Stimulated activated CD4-positive, alpha-beta T cell treated with anti-CD3 and anti-CD28 coated beads, Interleukin-12 subunit alpha, Interleukin-12 subunit beta, amount 100 ng/mL, for 4 hours (primary cell): ENCODE data around the gene ABR.
"Not testable (repeated sequence)": the region's sequence is repeated elsewhere in the genome, so short reads cannot be mapped to it uniquely, and the experiment has no call there.

Experiments
- DNase-seq: peaks from one replicate; pipeline ENCODE4 v3.0.0-alpha.2; 2020

The ABR gene

DNA sequence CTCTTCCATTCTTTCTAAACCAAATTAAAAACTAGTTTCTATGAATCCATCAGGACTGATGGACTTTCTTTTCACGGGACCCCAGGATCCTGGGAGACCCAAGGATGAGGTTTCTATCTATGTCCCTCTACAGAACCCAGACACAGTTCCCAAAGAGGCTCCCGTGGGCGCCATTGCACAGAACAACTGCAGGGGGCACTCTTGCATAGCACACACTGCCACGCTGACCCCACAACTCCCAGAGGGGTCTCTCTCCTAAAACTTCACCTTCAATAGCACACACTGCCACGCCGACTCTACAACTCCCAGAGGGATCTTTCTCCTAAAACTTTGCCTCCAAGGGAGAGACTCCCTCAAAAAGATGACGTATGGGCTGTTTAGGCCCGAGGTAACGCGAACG is 9.0 kb downstream of the ABR start:
- no peak for DNase-seq

DNA sequence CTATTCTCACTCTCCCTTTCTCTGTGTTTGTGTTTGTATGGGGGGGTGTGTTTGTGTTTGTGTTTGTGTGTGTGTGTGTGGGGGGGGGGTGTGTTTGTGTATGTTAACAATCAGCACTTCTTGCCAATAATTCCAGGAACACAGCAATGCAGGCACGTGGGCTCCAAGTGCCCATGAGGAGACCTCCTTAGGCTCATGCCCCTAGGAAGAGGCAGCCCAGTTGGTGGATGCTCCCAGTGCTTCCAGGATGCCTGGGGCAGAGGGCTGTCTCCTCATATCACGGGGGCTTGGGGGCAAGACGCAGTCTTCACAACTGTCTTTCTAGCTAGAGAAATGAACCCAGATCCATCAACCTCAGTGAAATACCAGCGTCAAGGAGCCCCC is 9.9 kb downstream of the ABR start:
- no peak for DNase-seq

DNA sequence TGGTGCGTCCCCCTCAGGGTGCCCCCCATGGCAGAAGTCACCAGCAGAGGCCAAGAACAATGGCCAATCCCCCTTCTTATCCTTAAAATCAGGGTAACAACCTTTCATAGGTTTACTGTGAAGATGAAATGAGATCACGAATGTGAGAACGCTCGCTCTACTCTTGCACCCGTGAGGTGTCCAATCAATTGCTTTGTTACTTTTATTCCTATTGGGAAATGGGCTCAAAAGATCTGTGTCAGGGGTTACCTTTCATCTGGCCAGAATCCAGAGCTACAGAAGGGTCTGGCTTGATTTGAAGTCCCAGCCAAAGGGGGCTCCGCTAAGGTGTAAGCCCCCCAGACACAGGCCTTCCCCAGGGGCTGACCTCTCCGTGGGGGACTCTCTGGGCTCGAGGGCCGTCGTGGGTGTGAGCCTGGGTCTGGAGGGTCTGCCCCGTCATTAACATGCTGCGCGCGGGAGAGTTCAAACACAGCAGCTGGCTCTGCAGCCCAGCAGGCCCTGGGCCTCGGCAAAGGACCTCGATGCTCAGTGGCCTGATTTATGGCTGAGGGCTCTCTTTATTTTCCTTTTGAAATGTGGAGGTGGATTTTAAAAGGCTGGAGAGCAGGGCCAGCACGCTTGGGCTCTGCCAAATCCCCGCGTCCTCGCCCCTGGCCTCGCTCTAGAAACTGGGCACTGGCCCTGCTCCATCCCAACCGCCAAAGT is 10.4 kb downstream of the ABR start:
- no peak for DNase-seq

DNA sequence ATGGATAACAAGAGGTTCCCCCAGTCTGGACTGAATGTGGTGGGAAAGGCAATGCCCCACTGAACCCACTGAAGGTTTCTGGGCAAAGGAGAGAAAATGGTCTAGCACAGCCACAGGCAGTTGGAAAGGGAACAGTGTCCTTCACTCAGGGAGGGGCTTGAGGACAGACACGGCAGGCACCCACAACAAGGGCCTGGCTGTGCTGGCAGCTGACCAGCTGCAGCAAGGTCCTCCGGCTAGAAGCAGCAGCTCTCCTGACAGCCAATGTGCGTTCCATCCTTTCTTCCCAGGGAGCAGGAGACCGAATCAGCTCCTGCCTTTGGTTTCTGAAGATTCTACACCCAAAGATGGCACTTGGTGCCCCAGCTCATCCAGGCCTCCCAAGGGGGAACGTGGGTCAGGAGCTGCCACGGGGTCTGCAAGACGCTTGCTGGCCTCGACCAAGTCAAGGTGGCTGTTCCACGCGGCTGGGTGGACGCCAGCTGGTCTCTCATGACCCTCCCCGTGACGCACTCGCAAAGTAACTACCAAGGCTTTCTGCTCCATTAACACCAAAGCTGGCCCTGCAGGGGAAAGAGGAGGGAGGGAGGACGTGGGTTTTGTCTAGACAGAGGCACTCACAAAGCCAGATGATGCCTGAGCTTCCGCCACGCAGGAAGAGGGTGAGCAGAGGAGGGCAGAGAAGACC is 11.1 kb downstream of the ABR start:
- no peak for DNase-seq

DNA sequence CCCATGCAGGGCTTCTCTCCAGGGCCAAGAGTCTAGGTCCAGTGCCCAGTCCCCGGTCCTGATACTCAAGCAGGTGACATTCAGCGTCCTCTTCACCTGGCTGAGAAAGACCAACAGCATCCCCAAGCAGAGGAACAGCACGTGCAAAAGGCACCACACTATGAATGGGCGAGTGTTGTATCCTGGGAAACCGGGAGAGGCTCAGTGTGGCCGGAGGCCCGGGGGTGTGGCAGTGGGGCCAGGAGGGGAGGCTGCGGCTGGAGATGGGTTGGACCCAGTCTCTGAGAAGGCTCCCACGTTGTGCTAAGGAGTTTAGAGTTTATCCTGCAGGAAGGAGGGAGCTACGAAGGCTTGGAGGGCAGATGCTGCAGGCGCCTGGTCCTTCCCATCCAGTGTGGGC is 13.5 kb downstream of the ABR start:
- no peak for DNase-seq

DNA sequence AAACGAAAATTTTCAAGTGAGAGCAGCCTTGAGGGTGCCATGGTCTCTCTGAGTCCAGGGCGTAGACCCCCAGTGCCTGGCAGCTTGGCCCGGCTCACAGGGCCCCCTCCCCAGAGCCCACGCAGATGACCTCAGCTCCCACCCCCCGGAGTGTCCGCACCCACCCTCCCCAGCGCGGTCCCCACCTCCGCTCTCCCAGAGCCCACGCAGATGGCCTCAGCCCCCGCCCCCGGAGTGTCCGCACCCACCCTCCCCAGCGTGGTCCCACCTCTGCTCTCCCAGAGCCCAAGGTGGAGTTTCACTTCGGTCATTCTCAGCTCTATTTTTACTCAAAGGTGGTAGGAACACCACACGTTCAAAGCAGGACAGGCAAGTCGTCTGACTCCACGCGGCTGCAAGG is 13.9 kb downstream of the ABR start:
- DNase-seq, result no peak

DNA sequence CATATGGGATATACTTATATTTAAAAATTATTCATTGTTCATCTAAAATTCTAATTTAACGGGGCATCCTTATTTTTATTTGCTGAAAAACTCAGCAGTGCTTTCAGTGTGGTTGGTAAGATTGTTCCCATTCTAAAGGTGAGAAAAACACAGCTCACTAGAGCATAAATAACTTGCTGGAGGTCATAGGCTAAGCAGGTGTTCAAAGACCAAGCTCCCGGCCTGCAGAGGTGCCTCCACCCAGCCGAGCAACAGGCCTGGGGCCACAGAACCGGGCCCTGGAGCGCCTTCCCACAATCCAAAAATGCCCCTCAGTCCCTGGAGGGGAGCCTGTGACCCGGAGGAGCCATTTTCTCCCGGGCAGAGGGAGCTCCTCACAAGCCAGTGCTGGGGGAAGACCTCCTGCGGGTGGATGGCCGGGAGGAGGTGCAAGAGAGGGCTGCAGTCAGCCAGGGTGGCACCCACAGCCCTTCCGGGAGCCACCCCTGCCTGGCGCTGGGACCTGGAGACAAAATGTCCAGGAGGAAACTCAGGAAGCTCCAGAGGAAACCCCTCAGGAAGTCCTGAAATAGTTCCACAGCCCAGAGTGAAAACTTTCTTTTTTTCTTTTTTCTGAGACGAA is 14.7 kb downstream of the ABR start:
- DNase-seq, result no peak

DNA sequence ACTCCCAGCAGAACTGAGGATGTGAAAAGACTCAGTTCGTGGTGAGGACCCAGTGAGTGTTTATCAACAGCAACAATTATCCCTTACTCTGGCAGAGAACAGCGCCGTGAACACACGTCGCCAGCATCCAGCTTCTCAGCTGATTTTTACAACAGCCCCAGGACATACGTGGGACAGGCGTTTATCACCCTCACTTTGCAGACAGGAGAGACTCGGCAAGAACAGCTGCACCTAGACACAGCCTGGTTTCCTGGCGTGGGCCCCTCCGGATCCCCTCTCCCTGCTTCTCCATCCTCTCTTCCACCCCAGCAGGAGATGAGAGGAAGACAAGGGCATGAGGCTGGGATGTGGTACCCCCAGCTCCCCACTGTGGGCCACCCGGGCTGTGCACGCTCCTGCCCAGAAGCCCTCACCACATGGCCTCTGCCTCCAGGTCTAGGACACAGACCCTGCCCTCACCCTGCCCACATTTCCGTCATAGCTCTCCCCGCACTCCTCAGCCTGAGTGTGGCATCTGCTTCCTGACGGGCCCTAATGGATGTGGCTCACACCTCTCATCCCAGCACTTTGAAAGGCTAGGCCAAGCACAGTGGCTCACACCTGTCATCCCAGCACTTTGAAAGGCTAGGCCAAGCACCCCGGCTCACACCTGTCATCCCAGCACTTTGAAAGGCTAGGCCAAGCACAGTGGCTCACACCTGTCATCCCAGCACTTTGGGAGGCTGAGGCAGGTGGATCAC is 17.5 kb downstream of the ABR start:
- DNase-seq, result no peak

DNA sequence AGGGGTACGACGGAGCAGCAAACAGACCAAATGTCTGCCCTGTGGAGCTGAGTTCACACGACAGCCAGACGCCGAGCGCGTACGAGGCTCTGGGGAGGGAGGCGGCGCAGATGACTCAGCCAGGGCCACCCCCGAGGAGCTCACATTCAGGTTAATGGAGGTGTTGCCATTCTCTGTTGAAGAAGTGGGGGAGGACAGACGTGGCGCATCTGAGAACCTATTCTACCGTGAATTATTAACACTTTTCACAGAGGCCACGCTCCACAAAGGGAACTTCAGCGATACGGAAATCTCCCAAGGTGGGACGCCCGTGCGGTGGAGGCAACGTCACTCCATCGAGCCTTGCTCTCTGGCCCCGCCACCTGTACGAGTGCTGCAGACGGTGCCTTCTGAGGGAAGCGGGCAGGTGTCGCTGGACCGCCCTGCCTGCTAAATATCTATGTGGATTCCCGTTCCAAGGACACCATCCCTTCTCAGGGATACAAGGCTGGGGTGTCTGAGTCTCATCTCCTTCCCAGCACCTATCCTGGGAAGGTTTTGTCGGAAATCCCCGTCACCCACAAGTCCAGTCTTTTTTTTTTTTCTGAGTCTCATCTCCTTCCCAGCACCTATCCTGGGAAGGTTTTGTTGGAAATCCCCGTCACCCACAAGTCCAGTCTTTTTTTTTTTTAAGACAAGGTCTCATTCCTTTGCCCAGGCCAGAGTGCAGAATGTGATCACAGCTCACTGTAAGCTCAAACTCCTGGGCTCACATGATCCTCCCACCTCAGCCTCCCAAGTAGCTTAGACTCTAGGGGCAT is 19.0 kb downstream of the ABR start:
- no peak for DNase-seq

DNA sequence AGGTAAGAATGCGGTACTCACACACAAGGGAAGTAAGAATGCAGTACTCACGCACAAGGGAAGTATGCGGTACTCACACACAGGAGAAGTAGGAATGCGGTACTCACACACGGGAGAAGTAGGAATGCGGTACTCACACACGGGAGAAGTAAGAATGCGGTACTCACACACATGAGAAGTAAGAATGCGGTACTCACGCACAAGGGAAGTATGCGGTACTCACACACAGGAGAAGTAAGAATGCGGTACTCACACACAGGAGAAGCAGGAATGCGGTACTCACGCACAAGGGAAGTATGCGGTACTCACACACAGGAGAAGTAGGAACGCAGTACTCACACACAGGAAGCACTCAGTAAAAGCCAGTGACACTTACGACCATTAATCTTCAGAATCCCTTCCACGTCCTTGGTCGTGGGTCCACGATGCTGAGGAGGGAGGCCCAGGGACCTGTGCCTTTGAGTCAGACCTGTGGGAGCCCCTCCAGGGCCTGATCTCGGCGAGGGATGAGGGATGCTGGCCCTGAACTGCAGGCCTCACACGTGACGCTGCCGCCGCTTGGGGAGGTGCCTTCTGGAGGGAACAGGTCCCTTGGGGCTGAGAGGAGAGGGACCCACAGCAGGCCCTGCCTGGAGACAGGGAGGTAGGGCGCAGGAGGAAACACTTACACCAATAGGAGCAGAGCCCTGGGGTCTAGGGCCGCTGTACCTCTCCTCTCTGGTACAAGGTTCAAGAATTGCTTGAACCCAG is 20.2 kb downstream of the ABR start:
- DNase-seq, result no peak

DNA sequence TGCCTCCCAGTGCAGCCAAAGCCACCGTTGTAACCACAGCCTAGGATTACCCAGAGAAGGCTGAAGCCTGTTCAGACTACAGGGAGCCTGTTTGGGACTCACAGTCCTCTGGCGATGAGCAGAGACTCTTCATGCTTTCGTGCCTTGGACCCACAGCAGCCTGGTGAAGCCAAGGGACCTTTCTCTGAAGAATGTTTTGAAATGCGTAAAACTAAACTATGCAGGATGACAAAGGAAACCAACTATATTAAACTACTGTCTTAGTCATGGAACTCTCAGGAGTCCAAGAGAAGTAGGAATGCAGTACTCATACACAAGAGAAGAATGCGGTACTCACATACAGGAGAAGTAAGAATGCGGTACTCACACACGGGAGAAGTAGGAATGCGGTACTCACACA is 20.9 kb downstream of the ABR start:
- DNase-seq, result no peak

DNA sequence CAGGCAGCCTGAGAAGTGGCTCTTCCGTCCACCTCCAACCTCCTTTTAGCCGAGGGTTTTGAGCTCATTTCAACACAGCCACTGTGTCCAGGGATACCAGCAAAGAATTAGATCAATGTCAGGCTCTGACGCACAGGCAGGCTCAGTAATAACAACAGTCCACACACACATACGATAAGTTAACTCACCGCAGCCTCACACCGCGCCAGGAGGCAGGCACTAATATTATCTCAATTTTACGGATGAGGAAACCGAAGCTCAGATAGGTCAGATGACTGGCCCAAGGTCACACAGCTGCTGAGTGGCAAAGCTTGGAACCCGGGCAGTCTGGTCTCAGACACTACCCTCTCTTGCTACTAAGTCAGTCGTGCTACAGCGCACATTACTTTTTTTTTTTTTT is 22.9 kb downstream of the ABR start:
- DNase-seq, result no peak

DNA sequence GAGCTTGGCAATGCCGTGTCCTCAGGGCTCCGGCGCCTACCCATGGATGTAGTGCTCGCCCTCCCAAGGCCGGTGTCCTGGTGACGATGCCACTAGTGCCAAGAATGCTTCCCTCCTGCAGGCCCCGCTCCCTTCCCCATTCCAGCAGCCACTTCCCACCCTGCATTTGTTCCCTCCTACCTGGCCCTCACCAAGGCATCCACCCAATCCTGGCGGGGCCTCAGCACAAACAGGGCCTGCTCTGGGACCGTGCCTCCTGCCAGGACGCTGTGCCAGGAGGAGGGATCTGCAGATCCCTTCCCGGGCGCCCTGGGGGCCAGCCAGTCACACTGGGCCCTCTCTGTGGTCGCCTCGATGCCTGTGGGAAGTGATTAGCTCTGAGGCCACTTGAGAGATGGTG is 25.1 kb downstream of the ABR start:
- no peak for DNase-seq

DNA sequence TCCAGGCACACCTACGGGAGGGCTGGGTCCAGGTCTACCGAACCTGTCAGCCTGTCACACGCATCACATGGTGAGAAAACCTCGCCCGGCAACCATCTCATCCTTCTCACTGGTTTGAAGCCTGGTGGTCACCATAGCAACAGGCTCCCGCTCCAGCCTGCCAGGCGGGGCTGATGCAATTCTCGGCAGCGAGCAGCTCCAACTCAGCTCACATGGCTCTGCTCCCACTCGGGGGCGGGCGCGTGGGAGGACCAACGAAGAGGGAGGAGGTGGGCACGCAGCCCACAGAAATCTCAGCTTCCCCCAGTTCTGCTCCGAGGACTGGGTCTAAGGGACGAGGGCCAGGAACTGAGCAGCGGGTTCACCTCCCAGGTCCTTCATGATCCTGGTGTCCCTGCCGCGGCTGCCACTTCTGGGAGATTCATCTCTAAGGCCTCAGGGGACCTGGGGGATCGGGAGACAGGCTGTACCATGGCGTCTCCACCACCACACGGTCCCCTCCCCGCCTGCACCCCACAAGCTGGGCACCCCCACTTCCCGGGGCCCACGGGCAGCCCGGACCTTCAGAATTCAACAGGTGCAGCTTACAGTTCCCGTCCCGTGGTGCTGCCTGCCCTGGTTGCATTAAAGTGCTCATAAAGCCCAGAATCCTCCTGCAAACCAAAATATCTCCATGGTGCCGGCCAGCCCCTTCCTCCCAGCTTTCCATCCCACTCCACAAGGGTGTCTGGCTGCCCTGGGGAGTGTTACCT is 25.8 kb downstream of the ABR start:
- DNase-seq, result no peak

DNA sequence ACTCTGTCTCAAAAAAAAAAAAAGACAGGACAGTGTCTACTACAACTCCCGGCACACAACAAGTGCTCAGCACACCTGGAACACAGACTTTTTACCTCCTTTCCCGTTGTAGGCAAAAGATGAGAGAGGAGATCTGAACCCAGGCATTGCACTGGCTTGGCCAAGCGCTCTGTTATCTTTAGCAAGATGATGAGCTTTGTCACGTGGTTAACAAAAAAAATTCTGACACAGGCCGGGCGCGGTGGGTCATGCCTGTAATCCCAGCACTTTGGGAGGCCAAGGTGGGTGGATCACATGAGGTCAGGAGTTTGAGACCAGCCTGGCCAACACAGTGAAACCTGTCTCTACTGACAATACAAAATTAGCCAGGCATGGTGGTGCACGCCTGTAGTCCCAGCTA is 27.2 kb downstream of the ABR start:
- not testable (repeated sequence) for DNase-seq

DNA sequence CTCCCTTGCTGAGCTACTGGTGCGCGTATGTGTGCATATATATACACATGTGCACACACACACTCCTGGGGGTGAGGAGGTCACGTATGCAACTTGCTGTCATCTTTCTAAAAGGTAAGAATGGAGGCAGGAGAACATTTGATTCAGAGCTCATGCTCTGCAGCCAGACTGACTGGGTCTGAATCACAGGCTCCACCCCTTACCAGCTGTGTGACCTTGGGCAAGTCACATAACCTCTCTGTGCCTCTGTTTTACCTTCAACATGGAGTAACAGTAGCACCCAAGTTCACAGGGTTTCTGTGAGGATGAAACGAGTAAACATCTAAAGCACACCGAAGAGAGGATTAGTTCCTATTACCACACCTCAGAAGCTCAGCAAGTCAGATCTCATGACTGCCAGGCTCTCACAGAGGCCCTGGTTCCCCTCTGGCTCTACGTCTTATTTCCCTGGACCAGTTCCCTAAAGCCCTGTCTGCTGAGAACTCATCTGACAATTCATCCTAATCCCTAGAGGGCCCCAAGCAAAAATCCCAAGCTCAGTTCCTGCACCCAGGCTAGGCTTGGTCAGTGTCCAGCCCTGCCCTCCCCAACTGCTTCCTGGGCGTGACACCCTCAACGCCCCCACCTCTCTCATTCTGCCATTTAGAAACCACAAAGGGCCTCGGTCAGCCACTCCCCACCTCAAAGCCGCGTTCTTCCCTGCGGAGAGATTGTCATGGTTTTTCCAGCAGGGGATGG is 28.7 kb downstream of the ABR start:
- DNase-seq, result no peak

DNA sequence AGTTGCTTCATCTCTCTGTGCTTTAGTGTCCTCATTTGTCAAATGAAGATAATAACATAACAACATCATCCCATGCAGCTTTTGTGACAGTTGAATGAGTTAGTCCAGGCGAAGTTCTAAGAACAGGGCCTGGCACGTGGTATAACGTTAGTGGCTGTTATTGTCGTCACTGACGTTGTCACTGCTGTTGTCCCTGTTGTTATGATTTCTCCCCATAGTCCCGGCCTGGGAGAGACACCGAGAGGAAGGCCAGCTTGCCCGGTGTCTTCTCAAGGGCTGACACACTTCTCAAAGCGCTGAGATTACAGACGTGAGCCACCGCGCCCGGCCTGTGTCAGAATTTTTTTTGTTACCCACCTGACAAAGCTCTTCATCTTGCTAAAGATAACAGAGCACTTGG is 29.9 kb downstream of the ABR start:
- DNase-seq, result no peak

DNA sequence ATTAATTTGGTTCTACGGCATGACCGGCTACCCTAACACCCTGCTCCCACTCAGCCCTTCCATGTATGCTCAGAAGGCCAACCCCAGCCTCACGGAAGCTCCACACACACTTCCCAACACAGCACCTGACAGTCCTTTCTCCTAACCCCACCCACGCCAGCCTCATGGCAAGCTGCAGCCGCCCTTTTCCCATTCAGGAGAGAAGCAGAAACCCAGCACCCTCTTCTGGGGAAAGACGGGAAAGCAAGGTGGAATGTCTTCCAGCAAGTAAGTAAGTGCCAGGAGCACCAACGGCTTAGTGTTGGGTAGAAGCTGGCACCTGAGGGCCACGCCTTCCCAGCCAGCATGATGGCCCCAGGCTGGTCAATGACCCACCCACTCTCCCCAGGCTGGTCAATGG is 32.1 kb downstream of the ABR start:
- DNase-seq, result no peak

DNA sequence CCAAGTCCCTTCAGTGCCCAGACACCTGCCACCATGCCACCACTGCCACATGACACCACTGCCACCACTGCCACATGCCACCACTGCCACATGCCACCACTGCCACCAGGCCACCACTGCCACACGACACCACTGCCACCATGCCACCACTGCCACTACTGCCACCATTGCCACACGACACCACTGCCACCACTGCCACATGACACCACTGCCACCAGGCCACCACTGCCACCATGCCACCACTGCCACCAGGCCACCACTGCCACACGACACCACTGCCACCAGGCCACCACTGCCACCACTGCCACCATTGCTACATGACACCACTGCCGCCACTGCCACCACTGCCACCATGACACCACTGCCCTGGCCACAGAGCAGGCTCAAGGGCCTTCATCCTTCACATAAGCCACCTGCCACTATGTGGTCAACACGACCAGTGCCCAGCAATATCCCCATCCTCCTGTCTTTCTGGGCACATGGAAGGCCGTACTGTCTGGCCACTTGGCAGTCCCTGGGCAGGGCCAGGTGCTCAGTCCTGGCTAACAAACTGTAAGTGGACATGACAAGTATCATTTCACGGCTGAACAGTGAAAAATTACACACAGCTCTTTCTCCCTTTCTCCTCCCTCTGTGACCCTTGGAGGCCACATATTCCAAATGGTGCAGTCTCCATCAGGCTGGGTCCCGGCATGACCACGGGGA is 33.1 kb downstream of the ABR start:
- DNase-seq, result no peak
